ENCODE data around the gene HGS. TPM values are rescaled to one million over a fixed set of nuclear protein-coding genes. Genes with fewer than 3 reads are reported as not detected.

The HGS gene
- total RNA-seq, 1 donor: 57.0 TPM

DNA sequence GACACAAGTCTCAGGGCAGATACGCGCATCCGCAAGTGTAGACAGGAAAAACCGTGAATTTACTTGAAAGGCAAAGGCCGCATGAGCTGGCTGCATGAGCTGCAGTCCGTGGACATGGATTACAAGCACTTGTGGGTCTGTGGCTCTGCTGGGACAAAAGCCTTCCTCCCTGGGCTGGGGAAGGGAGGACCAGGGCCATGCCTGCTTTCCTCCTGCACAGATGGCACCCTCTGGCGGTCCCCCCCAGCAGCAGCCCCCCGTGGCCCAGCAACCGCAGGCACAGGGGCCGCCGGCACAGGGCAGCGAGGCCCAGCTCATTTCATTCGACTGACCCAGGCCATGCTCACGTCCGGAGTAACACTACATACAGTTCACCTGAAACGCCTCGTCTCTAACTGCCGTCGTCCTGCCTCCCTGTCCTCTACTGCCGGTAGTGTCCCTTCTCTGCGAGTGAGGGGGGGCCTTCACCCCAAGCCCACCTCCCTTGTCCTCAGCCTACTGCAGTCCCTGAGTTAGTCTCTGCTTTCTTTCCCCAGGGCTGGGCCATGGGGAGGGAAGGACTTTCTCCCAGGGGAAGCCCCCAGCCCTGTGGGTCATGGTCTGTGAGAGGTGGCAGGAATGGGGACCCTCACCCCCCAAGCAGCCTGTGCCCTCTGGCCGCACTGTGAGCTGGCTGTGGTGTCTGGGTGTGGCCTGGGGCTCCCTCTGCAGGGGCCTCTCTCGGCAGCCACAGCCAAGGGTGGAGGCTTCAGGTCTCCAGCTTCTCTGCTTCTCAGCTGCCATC, 17.7 kb downstream of the HGS start:
- no peaks in the 10 kb centered on the region for H3K27me3 ChIP-seq (ENCODE audit: insufficient read depth, low read length)
- H3K4me1 ChIP-seq (ENCODE audit: insufficient read depth, low read length): peaks cover 24% of the 10 kb centered on the region
- H3K9me3 ChIP-seq (ENCODE audit: low read depth, low read length): no peaks in the 10 kb centered on the region
- no peak overlapping the region for H3K4me3 ChIP-seq (ENCODE audit: low read length)

DNA sequence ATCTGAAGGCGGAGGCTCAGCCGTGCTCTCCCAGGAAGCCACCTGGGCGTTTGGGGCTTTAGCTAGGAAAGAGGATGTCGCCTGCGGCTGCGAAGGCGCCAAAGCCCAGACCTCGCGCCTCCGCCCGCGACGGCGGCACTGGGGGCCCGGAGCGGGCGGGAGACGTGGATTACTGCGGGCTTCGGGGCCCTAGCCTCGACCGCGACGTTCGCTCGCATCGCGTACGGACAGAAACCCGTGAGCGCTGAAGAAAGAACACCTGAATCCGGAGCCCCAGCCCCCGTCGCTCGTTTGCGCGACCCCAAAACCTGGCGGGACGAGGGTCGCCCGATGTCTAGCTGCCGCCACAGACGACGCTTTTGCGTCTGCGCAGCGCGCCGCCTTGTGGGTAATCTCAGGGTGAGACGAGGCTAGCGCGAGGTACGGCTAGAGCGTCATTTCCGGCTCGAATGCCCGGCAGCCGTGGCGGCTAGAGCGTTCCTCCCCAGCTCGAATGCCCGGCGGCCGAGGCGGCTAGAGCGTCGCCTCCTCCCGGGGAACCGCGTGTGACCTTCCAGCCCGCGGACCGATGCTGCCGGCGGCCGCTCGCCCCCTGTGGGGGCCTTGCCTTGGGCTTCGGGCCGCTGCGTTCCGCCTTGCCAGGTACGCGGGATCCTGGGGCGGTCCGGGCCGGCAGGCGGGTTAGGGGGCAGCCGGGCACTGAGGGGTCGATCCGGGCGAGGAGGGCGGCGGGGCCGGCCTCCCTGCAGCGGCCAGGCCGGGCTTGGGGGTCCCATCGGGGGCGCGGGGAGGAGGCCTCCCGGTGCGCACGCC, 19.3 kb downstream of the HGS start, which contains the start of gene MRPL12:
Gene MRPL12 (plus strand): TSS at position 434 of the 813 bp plus-strand sequence. CDS start 135 bp downstream, at position 569.
- H3K4me1 ChIP-seq (ENCODE audit: insufficient read depth, low read length): peaks cover 24% of the 10 kb centered on the region
- peak within 1 kb of the TSS; percentile 85 for H3K4me3 ChIP-seq (ENCODE audit: low read length)
- H3K27me3 ChIP-seq (ENCODE audit: insufficient read depth, low read length): no peaks in the 10 kb centered on the region
- no peaks in the 10 kb centered on the region for H3K9me3 ChIP-seq (ENCODE audit: low read depth, low read length)

DNA sequence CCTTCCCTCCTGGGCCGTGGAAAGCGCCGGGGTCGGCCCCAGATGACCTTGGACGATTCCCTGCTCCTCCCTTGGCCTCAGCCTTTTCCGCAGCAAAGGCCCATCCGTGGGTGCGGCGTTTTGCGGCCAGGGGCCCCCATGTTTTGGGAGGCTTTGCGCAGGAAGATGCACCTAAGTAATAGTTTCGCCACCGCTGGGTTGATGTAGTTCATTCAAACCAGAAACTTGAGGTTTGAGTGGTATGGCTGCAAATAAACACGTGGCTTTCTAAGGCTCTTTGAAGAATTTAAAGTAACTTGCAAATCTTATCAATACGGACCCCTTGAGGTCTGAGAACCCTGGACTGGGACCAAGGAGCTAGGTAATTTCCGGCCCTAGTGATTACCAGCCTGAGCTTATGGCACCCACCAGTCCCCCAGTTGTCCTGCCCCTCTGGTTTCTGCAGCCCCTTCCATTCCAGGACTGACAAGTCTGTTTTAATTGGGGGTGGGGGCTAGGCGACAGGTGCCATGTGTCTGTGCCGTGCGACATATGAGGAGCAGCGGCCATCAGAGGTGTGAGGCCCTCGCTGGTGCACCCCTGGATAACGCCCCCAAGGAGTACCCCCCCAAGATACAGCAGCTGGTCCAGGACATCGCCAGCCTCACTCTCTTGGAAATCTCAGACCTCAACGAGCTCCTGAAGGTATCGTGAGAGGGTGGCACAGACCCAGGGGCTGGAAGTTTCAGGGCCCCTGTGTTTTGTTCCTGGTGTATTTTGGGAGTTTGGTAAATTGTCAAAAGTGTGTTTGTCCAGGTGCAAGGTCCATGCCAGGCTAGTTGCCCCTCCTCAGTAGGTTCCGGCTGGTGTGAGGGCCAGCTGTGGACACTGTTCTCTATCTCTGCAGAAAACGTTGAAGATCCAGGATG, 20.2 kb downstream of the HGS start:
- peaks cover 24% of the 10 kb centered on the region for H3K4me1 ChIP-seq (ENCODE audit: insufficient read depth, low read length)
- no peaks in the 10 kb centered on the region for H3K9me3 ChIP-seq (ENCODE audit: low read depth, low read length)
- H3K27me3 ChIP-seq (ENCODE audit: insufficient read depth, low read length): no peaks in the 10 kb centered on the region
- H3K4me3 ChIP-seq (ENCODE audit: low read length): peak overlapping the region; percentile 85

DNA sequence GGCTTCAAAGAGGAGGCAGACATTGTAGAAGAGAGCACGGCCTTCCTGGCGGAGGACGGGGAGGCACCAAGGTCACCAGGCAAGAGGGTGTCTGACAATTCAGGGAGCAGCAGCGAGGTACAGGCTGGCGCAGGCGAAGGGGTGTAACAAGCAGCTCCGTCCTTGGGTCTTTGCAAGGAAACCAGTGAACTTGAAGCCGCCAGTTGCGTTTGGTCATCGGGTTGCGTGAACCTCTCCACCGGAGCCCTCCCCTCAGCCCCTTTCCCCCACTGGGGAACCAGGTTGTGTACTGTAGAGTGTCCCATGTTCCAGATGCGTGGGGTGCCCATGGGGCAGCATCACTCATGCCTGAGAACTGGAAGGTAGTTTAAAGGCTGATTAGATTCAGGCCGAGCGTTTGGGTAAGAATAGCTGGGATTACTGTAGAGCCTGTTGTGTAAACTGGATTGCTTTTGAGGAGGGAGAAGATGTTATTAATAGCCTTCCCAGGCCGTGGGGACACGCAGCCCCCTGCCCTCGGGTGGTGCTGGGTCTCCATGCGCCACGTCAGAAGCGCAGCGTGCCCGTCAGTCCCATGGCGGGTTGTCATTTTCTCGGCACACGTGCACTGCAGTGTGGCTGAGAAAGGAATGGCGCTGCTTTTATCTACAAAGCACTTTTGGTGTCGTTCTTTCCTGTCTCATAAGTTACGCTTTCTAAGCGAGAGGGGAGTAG, 21.9 kb downstream of the HGS start:
- no peaks in the 10 kb centered on the region for H3K9me3 ChIP-seq (ENCODE audit: low read depth, low read length)
- H3K4me3 ChIP-seq (ENCODE audit: low read length): no peak overlapping the region
- no peaks in the 10 kb centered on the region for H3K27me3 ChIP-seq (ENCODE audit: insufficient read depth, low read length)
- H3K4me1 ChIP-seq (ENCODE audit: insufficient read depth, low read length): peaks cover 34% of the 10 kb centered on the region

DNA sequence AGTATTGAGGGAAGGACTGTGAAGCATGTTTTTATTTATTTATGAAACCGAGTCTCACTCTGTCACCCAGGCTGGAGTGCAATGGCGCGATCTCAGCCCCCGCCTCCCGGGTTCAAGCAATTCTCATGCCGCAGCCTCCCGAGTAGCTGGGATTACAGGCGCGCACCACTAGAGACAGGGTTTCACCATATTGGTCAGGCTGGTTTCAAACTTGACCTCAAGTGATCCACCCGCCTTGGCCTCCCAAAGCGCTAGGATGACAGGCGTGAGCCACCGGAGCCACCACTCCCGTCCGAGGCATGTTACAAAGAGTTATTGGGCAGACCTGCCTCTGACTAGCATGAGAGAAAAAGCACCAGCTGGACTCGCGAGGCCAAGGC, 22.4 kb downstream of the HGS start:
- H3K27me3 ChIP-seq (ENCODE audit: insufficient read depth, low read length): no peaks in the 10 kb centered on the region
- H3K9me3 ChIP-seq (ENCODE audit: low read depth, low read length): no peaks in the 10 kb centered on the region
- H3K4me1 ChIP-seq (ENCODE audit: insufficient read depth, low read length): peaks cover 39% of the 10 kb centered on the region

DNA sequence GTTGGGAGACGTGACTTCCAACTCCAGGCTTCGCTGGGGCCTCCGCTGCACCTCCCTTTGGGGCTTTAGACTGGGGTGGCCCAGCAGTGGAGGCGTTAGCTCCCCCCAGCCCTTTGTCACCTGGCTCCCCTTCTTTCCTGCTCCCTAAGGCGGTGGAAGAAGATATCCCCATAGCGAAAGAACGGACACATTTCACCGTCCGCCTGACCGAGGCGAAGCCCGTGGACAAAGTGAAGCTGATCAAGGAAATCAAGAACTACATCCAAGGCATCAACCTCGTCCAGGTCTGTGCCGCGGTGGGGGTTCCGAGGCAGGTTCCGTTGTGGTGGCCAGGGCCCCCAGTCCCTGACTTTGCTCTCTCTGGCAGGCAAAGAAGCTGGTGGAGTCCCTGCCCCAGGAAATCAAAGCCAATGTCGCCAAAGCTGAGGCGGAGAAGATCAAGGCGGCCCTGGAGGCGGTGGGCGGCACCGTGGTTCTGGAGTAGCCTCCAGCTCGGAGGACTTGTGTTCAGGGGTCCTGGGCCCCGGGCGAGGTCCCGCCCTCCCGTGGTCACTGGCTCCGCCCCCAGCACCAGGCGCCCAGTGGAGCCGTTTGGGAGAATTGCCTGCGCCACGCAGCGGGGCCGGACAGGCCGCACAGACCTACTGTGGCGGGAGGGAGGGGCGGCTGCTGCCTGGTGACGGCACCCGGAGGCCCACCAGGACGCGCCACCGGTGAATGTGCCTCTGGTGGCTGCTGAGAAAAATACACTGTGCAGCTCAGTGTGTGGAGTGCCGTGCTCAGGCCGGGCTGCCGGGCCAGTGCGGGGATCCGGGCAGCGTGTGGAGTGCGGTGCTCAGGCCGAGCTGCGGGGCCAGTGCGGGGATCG, 23.2 kb downstream of the HGS start:
- peaks cover 39% of the 10 kb centered on the region for H3K4me1 ChIP-seq (ENCODE audit: insufficient read depth, low read length)
- H3K9me3 ChIP-seq (ENCODE audit: low read depth, low read length): no peaks in the 10 kb centered on the region
- no peak overlapping the region for H3K4me3 ChIP-seq (ENCODE audit: low read length)
- H3K27me3 ChIP-seq (ENCODE audit: insufficient read depth, low read length): no peaks in the 10 kb centered on the region

More for the DNA sequence above, 22.4 kb downstream of the HGS start:
- no peak overlapping the region for H3K4me3 ChIP-seq (ENCODE audit: low read length)

DNA sequence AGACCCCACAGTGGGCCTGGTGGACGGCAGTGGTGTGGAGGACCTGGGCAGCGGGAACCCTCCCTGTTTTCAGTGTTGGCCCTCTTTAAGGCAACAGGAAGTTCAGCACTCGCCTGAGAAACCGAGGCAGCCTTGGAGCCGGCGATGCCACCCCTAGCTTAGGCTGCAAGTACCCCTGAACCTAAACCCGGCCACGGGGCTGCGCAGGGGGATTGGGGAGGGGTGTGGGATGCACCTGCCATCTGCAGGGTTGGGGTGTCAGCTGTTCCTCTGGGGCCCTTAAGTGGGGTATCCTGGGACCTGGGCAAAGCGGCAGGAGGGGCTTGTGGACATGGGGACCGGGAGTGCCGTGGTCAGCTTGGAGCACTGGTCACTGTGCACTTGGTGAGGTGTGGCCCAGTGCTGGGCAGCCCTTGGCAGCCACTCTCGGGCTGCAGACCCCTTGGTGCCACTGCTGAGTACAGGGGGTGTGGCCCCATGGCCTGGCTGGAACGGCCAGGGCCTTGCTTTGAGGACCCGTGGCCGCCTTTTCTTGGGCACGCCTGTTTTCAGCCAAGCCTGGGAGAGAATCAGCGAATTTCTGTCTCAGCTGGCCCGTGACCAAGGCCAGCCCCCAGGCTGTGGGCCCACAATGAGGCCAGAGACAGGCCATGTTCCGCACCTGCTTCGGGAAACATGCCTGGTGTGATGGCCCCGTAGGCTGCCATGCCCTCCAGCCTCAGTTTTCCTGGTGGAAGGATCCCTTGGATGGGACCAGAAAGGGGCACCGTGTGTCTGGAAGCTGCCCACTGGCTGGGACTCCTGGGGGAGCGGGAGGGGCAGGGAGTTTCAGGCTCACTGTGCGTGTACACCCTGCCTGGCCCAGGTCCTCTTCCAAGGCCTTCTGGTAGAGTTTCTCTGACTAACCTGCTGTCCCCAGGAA, 24.2 kb downstream of the HGS start:
- Histone ChIP-seq H3K4me1 (ENCODE audit: insufficient read depth, low read length) (peaks cover 39% of the 10 kb centered on the region), H3K27me3 (ENCODE audit: insufficient read depth, low read length) (no peaks in the 10 kb centered on the region), H3K9me3 (ENCODE audit: low read depth, low read length) (no peaks in the 10 kb centered on the region), H3K4me3 (ENCODE audit: low read length) (no peak overlapping the region)

DNA sequence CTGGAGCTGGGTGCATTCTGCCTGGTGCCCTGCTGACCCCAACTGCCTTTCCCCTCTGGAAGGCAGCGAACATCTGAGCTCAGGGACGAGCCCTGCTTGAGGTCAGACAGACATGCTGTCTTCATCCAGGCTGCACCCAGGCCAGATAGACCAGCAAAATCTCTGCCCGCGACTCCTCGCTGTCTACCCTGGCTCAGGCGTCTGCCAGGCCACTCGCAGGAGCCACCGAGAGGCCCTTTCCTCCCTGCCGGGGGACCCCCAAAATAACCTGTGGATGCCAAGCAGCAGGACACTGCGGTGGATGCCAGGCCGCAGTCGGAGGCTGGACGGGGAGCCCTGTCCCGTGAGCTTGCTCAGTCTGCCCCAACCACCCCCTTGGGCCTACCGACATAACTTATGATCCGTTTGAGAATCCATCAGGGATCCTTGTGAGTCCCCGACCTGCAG, 25.0 kb downstream of the HGS start:
- H3K27me3 ChIP-seq (ENCODE audit: insufficient read depth, low read length): no peaks in the 10 kb centered on the region
- H3K4me3 ChIP-seq (ENCODE audit: low read length): no peak overlapping the region
- peaks cover 40% of the 10 kb centered on the region for H3K4me1 ChIP-seq (ENCODE audit: insufficient read depth, low read length)
- no peaks in the 10 kb centered on the region for H3K9me3 ChIP-seq (ENCODE audit: low read depth, low read length)

DNA sequence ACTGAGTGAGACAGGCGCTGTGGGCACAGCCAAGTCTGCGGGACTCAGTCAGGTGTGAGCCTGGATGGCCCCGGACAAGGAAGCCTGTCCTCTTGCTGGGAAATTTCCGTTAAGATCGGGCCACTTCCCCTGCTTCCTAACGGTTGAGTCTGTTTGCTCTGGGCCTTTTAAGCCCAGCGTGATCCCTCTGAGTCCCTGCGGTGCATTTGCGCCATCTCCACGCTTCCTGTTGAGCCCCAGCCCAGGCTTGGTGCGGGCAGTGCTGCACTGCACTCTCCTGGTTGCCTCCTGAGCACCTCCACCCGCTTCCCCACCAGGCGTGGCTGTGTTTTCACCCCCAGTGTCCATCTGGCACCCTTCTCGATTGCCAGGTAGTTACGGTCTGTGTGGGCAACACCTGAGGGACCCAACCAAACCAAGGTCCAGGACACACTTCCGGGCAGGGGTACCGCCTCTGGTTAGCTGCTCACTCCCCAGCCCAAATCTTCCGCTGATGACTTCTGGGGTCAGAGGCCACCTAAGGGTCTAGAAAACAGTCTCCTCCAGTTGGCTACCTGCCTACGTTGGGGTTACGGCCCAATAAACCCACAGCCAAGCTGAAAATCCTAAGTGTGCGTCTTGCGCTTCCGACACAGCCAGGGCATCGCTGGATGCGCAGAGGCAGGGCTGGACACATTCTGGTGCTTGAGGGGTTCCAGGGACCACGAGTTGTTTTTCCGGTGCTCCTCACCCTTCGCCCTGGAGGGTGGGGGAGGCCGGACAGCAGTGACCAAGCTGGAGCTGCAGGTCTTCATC, 26.9 kb downstream of the HGS start:
- Histone ChIP-seq H3K9me3 (ENCODE audit: low read depth, low read length) (no peaks in the 10 kb centered on the region), H3K4me3 (ENCODE audit: low read length) (no peak overlapping the region), H3K4me1 (ENCODE audit: insufficient read depth, low read length) (peaks cover 32% of the 10 kb centered on the region), H3K27me3 (ENCODE audit: insufficient read depth, low read length) (no peaks in the 10 kb centered on the region)

DNA sequence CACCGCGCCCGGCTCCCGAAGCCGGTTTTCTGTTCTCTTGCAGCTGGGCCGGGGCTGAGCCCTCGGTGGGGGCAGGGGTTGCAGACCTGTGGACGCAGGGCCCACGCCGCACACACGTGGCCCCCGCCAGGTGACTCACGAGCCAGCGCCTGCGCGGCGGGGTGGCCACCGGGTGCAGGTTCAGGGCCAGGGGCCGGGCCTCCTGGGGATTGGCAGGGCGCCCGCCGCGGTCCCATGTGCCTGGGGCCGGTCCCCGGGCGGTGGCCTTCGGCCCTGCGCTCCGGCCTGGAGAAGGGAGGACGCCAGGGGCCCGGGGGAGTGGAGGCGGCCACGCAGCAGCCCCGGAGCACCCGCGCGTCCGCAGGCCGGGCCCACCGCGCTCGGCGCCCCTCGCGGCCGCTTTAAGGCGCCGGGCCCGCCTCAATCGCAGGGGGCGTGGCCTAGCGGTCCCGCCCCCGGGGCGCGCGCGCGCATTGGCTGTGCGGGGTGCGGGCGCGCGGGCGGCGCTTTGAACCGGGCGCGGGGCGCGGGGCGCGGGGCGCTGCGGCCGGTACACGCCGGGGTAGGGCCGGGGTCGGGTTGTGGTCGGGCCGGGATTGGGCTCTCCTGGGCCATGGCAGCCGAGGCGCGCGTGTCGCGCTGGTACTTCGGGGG, 28.1 kb downstream of the HGS start, which contains the start of gene SLC25A10:
Gene SLC25A10 (plus strand): TSS at position 471 of the 654 bp plus-strand sequence. CDS start 143 bp downstream, at position 614.
- Histone ChIP-seq H3K9me3 (ENCODE audit: low read depth, low read length) (no peaks in the 10 kb centered on the region), H3K27me3 (ENCODE audit: insufficient read depth, low read length) (no peaks in the 10 kb centered on the region), H3K4me3 (ENCODE audit: low read length) (peak within 1 kb of the TSS; percentile 51), H3K4me1 (ENCODE audit: insufficient read depth, low read length) (peaks cover 32% of the 10 kb centered on the region)

DNA sequence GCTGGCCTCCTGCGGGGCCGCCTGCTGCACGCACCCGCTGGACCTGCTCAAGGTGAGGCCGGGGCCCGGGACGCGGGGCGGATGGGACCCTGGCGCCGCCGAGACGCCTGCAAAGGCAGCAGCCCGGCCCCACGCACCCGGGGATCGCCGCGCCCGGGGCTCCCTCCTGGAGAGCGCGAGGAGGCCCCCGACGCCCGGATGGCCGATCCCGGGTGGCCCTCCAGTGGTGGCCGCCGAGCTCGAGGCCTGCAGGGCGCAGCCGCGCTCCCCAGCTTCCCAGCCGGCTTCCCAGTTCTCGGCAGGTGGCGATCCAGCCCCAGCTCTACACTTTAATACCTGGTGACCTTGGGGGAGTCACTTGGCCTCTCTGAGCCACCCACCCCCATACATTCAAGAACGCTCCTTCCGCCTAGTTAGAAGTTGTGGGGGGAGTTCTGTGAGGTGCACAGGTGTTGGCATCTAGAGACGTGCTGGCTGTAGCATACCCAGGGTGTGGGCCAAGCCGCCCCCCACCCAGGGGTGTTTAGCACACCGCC, 28.7 kb downstream of the HGS start:
- Histone ChIP-seq H3K27me3 (ENCODE audit: insufficient read depth, low read length) (no peaks in the 10 kb centered on the region), H3K4me1 (ENCODE audit: insufficient read depth, low read length) (peaks cover 32% of the 10 kb centered on the region), H3K9me3 (ENCODE audit: low read depth, low read length) (no peaks in the 10 kb centered on the region), H3K4me3 (ENCODE audit: low read length) (peak overlapping the region; percentile 51)

Data from mononuclear cell (primary cell).